Tibial nerve (tissue), 4 donors: ENCODE measurements around the gene OMP. TPM values are rescaled to one million over a fixed set of nuclear protein-coding genes. Genes with fewer than 3 reads are reported as not detected.

Experiments used
- DNase-seq, 2 donors: peaks; one replicate each; pipeline ENCODE4 v3.0.0-alpha.2; 2019; ENCODE audit warnings: low spot score in 2 of 2
- H3K27ac ChIP-seq, 4 donors: fragments of 200-600 bp; sonication (generic) in 3 of 4; one replicate each; pipeline ENCODE4 v1.5.1; 2017 to 2019; ENCODE audit warnings: mild to moderate bottlenecking in 1 of 4
- H3K27me3 ChIP-seq, 2 donors: fragments of 200-600 bp; sonication (generic) in 1 of 2; one replicate each; pipeline versions ENCODE4 v1.5.1 to v1.6.0; 2017 to 2019
- H3K36me3 ChIP-seq, 3 donors: fragments of 200-600 bp; sonication (generic); one replicate each; pipeline ENCODE4 v1.5.1; 2018 to 2019
- H3K4me1 ChIP-seq, 4 donors: fragments of 200-600 bp; sonication (generic) in 3 of 4; one replicate each; pipeline ENCODE4 v1.5.1; 2017 to 2019
- H3K4me3 ChIP-seq, 4 donors: fragments of 200-600 bp; sonication (generic) in 3 of 4; one replicate each; pipeline ENCODE4 v1.5.1; 2017 to 2019; ENCODE audit warnings: mild to moderate bottlenecking in 1 of 4, moderate library complexity in 1 of 4
- H3K9me3 ChIP-seq, 4 donors: fragments of 200-600 bp; sonication (generic) in 3 of 4; one replicate each; pipeline ENCODE4 v1.5.1; 2017 to 2019
- EP300 ChIP-seq, 2 donors: sonication (generic); formaldehyde crosslinking; IDR thresholded peaks; one replicate each; pipeline ENCODE4 v1.6.1; 2017; ENCODE audit warnings: antibody characterized with exemption in 2 of 2, mild to moderate bottlenecking in 1 of 2
- POLR2A ChIP-seq, 2 donors: fragments of 450-650 bp; IDR thresholded peaks; one replicate each; pipeline ENCODE4 v1.6.1; 2017; ENCODE audit warnings: antibody characterized with exemption in 2 of 2, mild to moderate bottlenecking in 2 of 2, moderate library complexity in 2 of 2
- WGBS, 2 donors: methylation state at CpG; one replicate each; pipeline ENCODE4 v1.1.5; 2018; 5-methylcytosine and 5-hydroxymethylcytosine counted together
- total RNA-seq, 4 donors: library from RNA; depleted of rRNA; stranded (reverse); fragments of >200 nt; gene quantifications; one replicate each; pipeline ENCODE4 v1.1.0, GENCODE V29; 2016
- TF ChIP-seq, protein P1 (sequence below), 5 experiments: fragments of 200-600 bp in 3 of 5; fragments of 450-650 bp in 2 of 5; sonication (generic) in 3 of 5; IDR thresholded peaks; one replicate each; pipeline ENCODE4 v1.5.1; 2016 to 2019; ENCODE audit warnings: antibody characterized with exemption in 5 of 5, mild to moderate bottlenecking in 3 of 5, moderate library complexity in 2 of 5

OMP gene
- total RNA-seq, 4 donors from 2014 or later, result 9.9 TPM; not detected in 3

DNA sequence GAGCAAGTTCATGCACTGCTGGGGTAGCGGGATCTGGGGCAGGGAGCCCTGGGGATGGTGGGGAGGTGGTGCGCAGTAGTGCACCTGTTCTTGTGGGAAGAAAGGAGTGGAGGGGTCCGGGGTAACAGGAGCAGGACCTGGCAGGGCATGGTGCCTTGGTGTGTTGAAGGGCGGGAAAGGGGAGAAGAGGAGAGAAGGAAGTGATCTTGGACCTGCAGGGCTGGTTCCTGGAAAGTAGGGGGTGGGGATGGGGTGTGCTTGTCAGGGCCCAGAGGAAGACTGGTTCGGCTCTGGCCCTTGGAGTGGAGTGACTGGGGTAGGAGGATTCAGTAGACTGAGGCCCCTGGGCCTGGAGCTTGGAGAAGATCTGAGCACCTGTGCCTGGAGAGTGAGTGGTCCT, 46.7 kb upstream of the OMP start:
- no peak for DNase-seq
- H3K36me3 ChIP-seq, result no peaks in the 10 kb centered on the region
- no peaks in the 10 kb centered on the region for H3K4me1 ChIP-seq
- peaks cover 0 to 16% (median 0%) of the 10 kb centered on the region in 4 donors for H3K9me3 ChIP-seq
- peak overlapping the region in 1 of 4 donors; percentile 25 for H3K27ac ChIP-seq
- no peak overlapping the region for H3K4me3 ChIP-seq
- 93 to 94% methylated on average over 5 of the region's 5 CpGs for WGBS, 2 donors
- TF ChIP-seq EP300 (IDR thresholded peaks at IDR 0.05) (no peak), POLR2A (IDR thresholded peaks at IDR 0.05) (no peak)
- TF ChIP-seq, protein P1, sequence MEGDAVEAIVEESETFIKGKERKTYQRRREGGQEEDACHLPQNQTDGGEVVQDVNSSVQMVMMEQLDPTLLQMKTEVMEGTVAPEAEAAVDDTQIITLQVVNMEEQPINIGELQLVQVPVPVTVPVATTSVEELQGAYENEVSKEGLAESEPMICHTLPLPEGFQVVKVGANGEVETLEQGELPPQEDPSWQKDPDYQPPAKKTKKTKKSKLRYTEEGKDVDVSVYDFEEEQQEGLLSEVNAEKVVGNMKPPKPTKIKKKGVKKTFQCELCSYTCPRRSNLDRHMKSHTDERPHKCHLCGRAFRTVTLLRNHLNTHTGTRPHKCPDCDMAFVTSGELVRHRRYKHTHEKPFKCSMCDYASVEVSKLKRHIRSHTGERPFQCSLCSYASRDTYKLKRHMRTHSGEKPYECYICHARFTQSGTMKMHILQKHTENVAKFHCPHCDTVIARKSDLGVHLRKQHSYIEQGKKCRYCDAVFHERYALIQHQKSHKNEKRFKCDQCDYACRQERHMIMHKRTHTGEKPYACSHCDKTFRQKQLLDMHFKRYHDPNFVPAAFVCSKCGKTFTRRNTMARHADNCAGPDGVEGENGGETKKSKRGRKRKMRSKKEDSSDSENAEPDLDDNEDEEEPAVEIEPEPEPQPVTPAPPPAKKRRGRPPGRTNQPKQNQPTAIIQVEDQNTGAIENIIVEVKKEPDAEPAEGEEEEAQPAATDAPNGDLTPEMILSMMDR (IDR thresholded peaks at IDR 0.05), result no peak
- no peaks in the 10 kb centered on the region for H3K27me3 ChIP-seq

DNA sequence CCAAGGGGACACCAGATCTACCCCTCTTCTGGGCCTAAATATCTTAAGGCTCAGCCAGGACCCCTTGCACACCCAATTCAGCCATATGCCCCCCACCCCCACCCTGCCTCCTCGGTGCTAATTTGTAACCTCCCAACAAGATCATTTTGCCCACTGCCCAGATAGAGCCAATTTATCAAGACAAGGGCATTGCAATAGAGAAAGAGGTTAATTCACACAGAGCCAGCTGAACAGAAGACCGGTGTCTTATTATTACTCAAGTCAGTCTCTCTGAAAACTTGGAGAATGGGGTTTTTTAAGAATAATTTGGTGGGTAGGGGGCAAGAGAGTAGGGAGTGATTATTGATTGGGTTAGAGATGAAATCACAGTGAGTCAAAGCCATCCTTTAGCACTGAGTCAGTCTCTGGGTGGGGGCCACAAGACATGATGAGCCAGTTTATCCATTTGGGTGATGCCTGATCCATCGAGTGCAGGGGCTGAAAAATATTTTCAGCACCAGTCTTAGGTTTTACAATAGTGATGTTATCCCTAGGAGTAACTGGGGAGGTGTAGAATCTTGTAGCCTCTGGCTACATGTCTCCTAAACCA, 45.7 kb upstream of the OMP start:
- no peak overlapping the region for H3K27ac ChIP-seq
- DNase-seq, result no peak
- TF ChIP-seq POLR2A (IDR thresholded peaks at IDR 0.05), result no peak
- TF ChIP-seq, protein P1 (IDR thresholded peaks at IDR 0.05), result no peak
- TF ChIP-seq EP300 (IDR thresholded peaks at IDR 0.05), result no peak
- H3K4me1 ChIP-seq, result no peaks in the 10 kb centered on the region
- no peaks in the 10 kb centered on the region for H3K36me3 ChIP-seq
- H3K27me3 ChIP-seq, result no peaks in the 10 kb centered on the region
- 84 to 86% methylated on average over 3 of the region's 3 CpGs for WGBS, 2 donors
- H3K9me3 ChIP-seq, result peaks cover 0 to 16% (median 0%) of the 10 kb centered on the region in 4 donors
- H3K4me3 ChIP-seq, result no peak overlapping the region

DNA sequence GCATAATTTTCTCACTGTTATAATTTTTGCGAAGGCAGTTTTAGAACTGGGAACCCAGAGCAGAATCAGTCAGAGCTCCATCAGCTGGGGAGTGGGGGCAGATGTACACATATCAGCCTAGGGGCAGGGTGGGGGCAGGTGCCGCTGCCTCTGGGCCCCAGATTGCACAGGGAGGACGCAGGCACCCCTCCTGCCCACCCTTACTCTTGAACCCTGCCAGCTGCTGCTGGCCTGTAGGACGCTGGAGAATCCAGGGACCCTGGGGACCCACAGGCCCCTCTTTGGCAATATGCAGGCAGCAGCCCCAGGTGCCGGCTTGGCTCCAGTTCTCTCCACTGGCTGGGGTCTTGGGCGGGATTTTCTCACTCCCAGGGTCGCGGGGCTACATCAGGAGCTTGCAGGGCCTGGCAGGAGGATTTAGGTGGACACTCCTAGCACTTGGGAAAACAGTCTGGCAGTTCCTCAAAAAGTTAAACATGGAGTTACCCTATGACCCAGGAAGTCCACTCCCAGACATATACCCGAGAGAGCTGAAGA, 44.6 kb upstream of the OMP start:
- WGBS, 2 donors, result 64 to 80% methylated on average over 9 of the region's 9 CpGs
- TF ChIP-seq POLR2A (IDR thresholded peaks at IDR 0.05), result no peak
- TF ChIP-seq, protein P1 (IDR thresholded peaks at IDR 0.05), result no peak
- TF ChIP-seq EP300 (IDR thresholded peaks at IDR 0.05), result no peak
- peaks cover 0 to 16% (median 0%) of the 10 kb centered on the region in 4 donors for H3K9me3 ChIP-seq
- no peaks in the 10 kb centered on the region for H3K27me3 ChIP-seq
- no peaks in the 10 kb centered on the region for H3K36me3 ChIP-seq
- H3K27ac ChIP-seq, result no peak overlapping the region
- H3K4me1 ChIP-seq, result no peaks in the 10 kb centered on the region
- DNase-seq, result no peak
- H3K4me3 ChIP-seq, result no peak overlapping the region

DNA sequence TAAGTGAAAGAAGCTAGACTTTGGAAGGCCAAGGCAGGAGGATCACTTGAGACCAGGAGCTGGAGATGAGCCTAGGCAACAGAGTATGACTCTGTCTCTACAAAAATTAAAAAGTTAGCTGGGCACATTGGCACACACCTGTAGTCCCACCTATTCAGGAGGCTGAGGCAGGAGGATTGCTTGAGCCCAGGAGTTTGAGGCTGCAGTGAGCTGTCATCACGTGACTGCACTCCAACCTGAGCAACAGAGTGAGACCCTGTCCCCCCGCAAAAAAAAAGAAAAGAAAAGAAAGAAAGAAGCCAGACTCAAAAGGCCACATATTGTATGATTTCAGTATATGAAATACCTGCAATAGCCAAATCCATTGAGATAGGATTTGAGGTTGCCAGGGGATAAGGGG, 43.7 kb upstream of the OMP start:
- Histone ChIP-seq H3K9me3 (peaks cover 0 to 16% (median 0%) of the 10 kb centered on the region in 4 donors), H3K27me3 (no peaks in the 10 kb centered on the region), H3K4me1 (no peaks in the 10 kb centered on the region), H3K27ac (no peak overlapping the region), H3K4me3 (no peak overlapping the region), H3K36me3 (no peaks in the 10 kb centered on the region)
- TF ChIP-seq POLR2A (IDR thresholded peaks at IDR 0.05) (no peak), EP300 (IDR thresholded peaks at IDR 0.05) (no peak)
- TF ChIP-seq, protein P1 (IDR thresholded peaks at IDR 0.05), result no peak
- WGBS, 2 donors, result 90 to 94% methylated on average over 2 of the region's 2 CpGs
- no peak for DNase-seq

DNA sequence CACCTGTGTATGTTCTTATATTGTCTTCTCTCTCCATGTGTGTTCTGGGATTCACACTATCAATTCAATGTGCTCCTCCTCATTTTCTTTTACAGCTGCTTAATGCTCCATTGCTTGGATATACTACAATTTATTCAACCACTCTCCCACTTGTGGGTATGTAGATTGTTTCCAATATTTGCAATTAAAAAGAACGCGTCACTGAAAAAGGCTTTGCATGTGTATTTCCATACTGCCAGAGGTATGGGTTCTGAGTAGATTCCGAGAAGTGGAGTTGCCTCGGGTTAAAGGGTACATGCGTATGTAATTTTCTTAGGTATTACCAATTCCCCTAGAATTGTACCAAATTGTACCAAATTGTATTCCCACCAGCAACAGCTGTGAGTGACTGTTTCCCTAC, 42.8 kb upstream of the OMP start:
- Histone ChIP-seq H3K9me3 (peaks cover 0 to 16% (median 0%) of the 10 kb centered on the region in 4 donors), H3K36me3 (no peaks in the 10 kb centered on the region), H3K4me3 (no peak overlapping the region), H3K27me3 (no peaks in the 10 kb centered on the region), H3K4me1 (no peaks in the 10 kb centered on the region), H3K27ac (no peak overlapping the region)
- no peak for DNase-seq
- WGBS, 2 donors, result 85 to 93% methylated on average over 5 of the region's 5 CpGs
- TF ChIP-seq, protein P1 (IDR thresholded peaks at IDR 0.05), result no peak
- TF ChIP-seq EP300 (IDR thresholded peaks at IDR 0.05), result no peak
- no peak for TF ChIP-seq POLR2A (IDR thresholded peaks at IDR 0.05)
